Measurements from ENCODE around the gene ARSD.
"Not testable (repeated sequence)": the region's sequence is repeated elsewhere in the genome, so short reads cannot be mapped to it uniquely, and the experiment has no call there.

The ARSD gene, protein sequence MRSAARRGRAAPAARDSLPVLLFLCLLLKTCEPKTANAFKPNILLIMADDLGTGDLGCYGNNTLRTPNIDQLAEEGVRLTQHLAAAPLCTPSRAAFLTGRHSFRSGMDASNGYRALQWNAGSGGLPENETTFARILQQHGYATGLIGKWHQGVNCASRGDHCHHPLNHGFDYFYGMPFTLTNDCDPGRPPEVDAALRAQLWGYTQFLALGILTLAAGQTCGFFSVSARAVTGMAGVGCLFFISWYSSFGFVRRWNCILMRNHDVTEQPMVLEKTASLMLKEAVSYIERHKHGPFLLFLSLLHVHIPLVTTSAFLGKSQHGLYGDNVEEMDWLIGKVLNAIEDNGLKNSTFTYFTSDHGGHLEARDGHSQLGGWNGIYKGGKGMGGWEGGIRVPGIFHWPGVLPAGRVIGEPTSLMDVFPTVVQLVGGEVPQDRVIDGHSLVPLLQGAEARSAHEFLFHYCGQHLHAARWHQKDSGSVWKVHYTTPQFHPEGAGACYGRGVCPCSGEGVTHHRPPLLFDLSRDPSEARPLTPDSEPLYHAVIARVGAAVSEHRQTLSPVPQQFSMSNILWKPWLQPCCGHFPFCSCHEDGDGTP
- 1.3 reads per million for total RNA-seq

DNA sequence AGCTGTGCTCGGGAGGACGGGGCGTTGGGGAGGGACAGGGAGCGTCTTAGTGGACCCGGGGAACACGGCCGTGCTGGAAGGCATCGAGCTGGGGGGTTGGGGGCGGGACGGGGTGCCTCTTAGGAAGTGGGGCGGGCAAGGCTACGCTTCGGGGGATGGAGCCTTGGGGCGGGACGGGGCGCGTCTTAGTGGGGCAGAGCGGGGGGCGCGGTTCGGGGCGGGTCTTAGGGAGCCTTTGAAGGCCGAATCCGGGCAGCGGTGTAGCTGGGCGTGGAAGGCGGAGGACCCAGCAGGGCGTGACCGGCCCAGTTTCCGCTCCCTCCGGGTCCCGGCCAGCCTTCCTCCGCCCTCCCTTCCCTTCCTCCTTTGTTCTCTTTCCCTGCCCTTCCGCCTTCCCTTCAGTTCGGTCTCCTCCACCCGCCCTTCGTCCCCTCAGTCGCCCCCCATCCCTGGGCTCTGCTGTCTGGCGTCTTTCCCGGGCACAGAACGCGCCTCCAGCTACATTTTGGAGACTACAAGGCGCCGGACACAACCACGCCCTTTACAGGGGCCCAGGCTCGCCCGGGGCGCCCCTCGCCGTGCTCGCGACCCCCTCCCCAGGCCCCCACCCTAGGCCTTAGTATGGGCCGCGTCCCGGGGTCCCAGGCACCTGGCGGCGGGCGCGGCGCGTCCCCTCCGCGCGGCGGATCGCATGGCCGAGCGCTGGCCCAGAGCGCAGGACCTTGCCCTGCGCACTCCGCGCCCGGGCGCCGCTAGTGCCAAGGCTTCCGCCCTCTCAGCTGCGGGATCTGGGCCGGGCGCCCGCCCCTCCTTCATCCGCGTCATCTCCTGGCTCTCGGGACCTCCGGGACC, at the start of gene ARSD:
Gene ARSD (minus strand): TSS at position 757 of the 852 bp plus-strand sequence. CDS start 64 bp downstream, at position 693.
- DNase-seq, result peak; percentile 7

DNA sequence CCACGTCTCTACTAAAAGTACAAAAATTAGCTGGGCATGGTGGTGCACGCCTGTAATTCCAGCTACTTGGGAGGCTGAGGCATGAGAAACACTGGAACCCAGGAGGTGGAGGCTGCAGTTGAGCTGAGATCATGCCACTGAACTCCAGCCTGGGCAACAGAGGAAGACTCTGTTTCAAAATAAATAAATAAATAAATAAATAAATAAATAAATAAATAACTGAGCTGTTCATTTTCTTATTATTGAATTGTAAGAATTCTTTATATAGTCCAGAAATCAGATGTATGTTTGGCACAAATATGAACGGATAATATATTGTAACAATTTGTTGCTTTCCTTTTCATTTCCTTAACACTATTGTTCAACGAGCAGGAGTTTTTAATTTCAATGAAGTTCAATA, 49.5 kb upstream of the ARSD start:
- not testable (repeated sequence) for DNase-seq

DNA sequence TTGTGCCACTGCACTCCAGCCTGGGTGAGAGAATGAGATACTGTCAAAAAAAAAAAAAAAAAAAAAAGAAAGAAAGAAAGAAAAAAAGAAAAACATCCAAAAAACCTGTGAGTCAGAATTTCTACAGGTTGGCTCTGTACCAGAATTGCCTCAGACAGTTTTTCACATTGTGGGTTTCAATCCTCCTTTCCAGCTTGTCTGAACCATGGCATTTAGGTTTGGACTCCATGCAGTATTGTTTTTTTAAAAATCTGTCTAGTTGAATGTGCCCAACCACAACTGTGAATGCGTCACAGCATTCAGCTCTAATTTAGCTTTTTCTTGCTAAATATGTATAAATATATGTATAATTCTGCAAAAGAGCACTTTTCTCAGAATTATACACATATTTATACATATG, 45.8 kb upstream of the ARSD start:
- DNase-seq, result no peak

DNA sequence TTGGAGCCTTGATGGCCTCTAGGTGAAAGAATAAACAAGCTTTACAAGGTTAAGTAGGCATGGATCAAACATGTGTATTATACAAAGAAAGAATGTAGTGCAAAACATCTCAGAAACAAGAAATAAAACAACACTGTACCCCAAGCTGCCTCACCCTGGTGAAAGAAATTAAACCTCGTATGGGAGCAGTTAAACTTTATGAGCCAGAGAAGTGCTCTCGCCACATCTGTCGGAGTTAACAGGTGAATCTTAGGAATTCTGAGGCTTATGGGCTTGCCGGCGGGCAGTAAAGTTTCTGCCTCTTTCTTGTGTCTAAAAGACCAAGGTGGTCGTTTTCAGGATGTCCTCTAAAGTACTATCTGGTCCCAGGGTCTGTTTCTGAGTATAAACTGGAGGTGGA, 43.3 kb upstream of the ARSD start:
- no peak for DNase-seq

DNA sequence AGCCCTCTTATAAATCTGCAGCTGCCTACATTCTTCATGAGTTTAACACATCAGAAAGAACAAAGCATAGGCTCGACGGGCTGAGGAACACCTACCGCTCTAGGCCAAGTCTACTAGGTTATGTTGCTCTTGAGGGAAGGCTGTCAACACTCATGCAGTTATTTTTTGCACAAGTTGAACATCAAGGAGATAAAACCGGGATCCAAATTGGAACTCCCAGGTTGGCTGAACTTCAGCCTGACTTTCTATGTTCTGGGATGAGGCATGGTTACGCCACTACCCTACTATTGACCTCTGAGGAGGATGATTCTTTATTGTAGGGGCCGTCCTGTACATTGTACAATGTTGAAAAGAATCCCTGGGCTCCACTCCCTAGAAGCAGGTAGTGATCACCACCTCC, 39.9 kb upstream of the ARSD start:
- no peak for DNase-seq

DNA sequence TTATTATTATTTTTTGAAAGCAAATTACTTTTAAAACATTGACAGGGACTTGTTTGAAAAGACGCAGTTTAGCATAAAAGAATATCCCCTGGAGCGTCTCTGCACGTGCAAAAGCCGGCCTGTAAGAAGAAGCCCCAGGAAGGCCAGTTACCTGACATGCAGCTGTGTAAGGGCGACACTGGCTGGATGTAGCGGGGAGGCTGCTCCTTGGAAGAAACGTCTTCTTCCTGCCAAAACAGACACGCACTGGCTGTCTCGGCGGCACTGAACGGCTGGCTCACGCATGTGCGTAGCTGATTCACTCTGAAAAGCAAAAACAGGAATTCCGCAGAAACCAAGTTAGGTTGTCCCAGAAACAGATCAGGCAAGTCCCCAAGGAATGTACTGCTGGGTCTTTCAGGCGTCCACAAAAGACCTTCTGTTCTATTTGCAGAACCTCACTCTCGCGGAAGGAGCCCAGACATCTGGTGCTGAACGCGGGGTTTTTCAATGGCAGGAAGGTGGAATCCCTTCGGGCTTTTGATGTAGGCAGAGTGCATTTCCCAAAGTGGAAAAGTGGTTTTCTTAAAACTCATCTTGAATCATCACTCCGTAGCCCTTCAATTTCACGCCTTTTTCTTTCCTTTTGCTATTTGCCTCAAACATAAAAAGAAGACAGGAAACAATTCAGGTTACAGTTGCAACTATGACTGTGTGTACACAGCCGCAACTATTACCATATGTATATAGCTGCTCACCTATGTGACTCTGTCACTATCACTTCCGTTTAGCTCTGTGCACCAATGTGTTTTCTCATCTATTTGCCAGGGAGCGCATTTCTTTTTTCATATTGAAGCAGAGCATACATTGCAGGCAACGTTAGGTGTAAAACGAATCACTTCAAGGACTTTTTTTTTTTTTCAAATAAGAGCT, 39.1 kb upstream of the ARSD start:
- DNase-seq, result no peak

DNA sequence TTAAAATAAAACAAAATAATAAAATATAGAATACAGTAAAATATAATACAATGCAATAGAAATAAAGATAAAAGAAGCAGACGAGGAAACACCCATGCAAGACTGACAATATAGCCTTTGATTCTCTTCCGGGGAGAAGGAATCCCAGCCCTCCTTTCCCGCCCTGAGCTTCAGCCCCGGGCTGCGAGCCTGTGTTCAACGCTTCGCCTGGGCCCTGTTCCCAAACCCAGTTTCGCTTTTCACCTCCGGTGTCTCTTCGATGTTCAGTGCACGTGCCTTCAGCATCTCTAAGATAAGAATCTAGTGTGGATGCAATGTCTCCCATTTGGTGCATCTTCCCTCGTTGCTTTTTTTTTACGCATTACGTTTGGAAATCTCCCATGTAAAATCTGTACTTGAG, 38.4 kb upstream of the ARSD start:
- DNase-seq, result no peak

DNA sequence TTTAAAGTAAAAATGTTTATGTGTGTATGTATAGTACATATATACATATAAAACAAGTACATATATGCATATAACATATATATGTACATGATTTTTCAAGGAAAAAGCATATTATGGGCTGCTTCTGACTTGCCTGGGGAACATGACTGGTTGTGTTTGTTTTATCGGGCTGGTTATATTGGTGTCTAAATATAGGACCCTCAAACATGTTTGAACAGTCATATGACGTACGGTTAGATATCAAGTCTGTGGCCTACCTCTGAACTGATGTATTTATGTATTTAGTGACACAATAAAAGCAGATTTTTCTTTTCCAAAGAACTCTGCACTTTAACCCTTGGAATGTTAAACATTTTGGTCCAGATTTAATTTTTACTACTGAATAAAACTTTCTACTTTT, 37.9 kb upstream of the ARSD start:
- no peak for DNase-seq

DNA sequence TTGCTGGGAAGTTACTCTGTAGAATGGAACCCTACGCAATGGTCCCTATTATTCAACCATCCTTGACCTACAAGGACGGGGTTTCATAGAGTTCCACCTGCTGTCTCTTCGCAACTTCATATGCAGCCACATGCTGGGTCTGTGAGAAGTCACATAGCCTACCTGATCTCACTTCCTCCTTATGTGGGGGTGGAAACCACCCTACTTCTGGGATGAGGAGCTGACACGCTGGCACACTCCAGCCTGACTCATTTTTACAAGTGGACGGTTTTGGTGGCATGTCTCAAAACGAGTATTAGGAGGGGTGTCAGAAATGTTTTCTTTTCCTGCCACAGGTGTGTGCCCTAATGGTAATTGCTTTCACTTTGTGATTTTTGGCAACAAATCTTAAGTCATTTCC, 36.8 kb upstream of the ARSD start:
- no peak for DNase-seq

DNA sequence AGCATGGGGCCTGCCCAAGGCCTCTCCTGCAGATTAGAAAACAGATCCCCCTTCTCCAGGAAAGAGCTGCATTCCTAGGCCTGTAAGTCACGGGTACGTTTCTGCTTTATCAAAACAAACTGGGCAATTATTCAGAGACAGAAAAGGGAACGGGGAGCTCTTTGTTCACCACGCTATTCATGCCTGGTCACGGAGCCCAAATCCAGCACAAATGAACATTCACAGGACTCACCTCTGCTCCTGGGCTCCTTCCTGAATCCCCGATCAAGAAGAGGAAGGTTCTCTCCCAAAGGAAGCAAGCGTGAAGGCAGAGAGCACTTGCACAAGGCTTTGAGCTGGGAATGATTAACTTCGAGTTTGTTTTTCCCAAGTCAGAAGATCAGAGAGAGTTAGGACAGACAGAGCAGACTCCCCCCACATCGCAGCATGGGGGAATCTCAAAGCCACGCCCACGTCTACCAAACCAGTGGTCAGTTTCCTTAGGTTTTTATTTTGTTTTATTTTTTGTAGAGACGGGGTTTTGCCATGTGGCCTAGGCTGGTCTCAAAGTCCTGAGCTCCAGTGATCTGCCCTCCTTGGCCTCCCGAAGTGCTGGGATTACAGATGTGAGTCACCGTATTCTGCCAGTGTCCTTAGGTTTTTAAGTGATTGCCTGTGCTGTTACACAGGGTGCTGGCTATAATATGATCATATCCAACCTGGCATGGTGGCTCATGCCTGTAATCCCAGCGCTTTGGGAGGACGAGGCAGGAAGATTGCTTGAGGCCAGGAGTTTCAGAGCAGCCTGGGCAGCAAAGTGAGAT, 35.1 kb upstream of the ARSD start:
- not testable (repeated sequence) for DNase-seq

DNA sequence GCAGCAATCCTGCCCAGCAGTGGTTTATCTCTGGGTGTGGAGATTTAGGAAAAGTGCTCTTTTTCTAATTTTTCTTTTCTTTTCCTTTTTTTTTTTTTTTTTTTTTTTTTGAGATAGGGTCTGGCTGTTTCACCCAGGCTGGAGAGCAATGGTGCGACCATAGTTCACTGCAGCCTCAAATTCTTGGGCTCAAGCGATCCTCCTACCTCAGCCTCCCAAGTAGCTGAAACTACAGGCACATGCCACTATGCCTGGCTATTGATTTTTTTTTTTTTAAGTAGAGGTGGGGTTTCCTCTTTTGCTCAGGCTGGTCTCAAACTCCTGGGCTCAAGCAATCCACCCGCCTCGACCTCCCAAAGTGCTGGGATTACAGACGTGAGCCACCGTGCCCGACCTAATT, 34.3 kb upstream of the ARSD start:
- DNase-seq, result not testable (repeated sequence)

DNA sequence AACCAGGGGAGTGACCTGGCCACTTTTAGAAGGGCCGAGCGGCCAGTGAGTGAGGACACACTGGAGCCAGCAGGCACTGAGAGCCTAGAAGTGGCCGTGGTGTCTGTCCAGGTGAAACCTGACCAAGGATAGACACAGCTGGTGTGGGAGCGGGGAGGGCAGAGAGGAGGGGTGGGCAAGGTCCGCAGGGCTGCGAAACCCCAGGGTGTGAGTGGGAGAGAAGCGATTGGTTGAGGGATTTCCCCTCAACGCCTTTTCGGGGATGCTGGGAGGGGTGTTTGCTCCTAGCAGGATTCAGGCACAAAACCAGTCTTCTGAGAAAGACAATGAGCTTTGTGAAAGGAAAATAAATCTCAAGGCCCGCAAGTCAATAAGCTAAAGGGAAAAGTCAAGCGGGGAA, 33.2 kb upstream of the ARSD start:
- no peak for DNase-seq

DNA sequence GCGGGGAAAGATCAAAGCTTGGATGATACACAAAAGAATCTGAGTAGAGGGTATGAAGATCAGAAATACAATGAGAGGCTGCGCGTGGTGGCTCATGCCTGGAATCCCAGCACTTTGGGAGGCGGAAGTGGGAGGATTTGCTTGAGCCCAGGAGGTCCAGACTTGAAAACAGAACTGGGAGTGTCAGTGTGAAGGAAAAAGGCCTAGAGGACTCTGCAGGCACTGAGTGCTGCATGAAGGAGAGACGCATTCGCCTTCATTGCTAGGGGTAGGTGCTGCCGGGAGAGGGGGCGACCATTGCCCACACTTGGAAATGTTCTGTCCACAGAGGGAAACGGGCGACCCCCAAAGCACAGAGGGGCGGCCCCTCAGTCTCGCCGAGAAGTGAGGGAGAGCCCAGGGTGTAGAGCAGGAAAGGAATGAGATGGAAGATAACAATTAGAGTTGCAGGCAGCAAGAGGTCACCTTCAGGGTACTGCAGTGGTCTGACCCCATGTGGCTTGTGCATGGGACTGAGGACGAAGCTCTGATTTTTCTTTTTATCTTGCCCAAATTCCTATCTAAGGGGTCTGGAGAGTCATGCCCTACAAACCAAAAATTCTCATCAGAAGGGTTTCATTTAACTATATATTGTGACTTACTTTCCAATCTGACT, 31.8 kb upstream of the ARSD start:
- no peak for DNase-seq

DNA sequence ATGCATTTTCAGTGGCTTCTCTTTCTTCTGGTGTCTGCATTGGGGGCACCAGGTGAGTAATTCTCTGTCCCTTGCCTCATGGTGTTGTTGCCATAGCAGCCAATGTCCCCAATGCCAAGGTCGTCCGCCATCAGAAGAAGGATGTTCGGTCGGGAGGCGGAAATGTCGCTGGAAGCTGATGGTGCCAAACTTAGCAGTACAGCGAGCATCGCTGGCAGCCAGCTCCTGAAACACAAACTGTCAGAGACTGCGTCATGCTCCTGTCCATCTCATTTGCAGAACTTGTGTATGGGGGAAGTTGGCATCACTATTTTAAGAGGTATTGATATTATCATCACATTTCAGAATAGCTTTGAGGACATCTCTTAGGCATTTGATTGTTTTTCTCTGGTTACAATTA, 29.1 kb upstream of the ARSD start:
- no peak for DNase-seq

DNA sequence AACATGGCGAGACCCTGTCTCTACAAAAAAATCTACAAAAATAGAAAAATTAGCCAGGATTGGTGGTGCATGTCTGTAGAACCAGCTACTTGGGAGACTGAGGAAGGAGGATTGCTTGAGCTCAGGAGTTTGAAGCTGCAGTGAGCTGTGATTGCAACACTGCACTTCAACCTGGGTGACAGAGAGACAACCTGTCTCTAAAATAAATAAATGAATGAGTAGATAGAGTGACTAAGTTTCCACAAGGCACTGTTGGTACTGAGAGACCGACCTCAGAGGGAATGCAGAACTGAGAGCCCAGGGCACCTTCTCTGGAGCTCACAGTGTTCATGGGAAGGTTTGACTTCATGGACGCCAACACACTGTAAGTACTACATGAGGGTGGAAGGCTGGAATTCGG, 26.7 kb upstream of the ARSD start:
- DNase-seq, result no peak

DNA sequence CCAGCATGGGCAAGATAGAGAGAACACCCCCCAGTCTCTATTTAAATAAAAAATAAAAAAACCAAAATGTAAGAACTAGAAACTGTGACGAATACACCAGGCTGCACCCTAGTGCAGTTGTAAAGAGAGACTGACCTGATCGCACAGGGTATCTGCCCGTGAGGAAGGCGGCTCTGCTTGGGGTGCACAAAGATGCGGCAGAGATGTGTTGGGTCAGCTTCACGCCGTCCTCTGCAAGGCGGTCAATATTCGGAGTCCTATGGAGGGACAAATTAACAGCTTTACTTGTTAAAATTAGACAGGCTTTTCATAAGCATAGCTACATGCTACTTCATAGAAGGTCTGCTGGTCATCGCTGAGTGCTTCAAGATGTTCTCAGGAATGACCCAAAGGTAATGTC, 26.1 kb upstream of the ARSD start:
- DNase-seq, result no peak

DNA sequence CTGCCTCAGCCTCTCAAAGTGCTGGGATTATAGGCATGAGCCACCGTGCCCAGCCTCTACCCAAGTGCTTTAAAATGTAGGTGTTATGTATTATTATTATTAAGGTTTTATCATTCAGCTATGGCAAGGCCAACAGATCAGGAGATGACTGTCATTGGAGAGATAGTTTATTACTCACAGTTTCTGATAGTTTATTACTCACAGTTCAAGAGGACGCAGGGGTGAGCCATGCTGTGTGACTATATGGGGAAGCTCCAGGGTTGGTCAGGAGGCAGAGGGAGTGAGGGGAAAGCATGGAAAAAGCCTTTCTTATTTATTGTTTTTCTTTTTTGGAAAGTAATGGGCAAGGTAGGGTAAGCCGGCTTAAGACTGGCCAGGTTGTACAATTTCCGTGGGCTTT, 25.4 kb upstream of the ARSD start:
- no peak for DNase-seq

DNA sequence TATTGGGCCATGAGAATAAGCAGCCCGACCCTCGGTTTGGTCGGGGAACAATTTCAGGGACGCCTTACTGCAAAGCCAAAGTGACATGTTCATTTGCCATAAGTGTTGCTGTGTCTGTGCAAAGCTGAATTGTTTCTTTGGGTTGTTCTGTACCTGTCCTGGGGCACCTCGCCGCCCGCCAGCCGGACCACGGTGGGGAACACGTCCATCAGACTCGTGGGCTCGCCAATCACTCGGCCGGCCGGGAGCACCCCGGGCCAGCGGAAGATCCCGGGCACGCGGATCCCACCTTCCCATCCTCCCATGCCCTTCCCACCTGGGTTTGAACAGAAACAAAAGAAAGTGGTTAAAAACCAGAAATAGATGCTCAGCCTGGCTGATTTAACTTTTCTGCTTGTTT, 8.8 kb upstream of the ARSD start:
- DNase-seq, result not testable (repeated sequence)

DNA sequence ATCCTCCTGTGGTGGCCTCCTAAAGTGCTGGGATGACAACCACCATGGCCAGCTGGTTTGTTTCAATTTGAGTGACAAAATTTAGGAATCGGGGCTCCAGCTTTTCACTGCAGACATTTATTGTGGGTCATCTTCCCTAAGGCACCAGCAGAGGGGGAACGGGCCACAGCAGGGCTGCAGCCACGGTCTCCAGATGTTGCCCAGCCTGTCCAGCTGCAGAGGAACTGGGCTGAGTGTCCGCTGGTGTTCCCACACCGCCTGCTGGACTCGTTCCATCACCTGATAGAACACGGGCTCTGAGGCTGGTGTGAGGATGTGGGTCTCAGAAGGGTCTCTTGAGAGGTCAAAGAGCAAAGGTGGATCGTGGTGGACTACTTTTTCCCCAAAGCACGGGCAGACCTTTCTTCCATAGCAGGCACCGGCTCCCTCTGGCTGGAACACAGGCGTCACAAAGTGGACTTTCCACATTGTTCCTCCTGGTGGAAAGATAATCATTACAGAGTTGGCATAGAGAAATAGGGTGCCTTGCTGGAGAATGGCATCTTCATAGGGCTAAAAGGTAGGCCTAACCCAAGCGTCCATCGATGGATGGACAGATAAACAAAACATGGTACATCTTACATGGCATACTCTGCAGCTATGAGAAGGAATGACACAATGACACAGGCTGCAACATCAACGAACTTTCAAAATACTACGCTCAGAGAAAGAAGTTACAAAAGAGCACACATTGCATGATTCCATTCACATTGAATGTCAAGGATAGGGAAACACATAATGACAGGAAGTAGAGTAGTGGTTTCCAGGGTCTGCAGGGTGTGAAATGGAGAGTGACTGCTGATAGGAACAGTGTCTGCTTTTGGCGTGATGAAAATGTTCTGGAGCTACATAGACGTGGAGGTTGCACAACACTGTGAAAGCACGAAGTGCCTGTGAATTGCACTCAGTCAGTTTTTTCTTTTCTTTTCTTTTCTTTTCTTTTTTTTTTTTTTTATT, 5.9 kb upstream of the ARSD start:
- no peak for DNase-seq
